HPDE6-E6E7 (cell line): Measurements from ENCODE around the gene AKAP1.

Experiments used
- DNase-seq: peaks from one replicate; pipeline ENCODE4 v3.0.0; 2011; ENCODE audit warnings: missing footprints; ENCODE audit errors: extremely low spot score

The AKAP1 gene

DNA sequence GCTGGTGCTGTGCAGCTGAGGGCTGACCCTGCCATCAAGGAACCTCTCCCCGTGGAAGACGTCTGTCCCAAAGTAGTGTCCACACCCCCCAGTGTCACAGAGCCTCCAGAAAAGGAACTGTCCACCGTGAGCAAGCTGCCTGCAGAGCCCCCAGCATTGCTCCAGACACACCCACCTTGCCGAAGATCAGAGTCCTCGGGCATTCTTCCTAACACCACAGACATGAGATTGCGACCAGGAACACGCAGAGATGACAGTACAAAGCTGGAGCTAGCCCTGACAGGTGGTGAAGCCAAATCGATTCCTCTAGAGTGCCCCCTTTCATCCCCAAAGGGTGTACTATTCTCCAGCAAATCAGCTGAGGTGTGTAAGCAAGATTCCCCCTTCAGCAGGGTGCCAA is 20.5 kb downstream of the AKAP1 start:
- DNase-seq = no peak

- no peak for DNase-seq
These were observed 21.2 kb downstream of the AKAP1 start for GRCh38 chr17:57106107-57106835.

DNA sequence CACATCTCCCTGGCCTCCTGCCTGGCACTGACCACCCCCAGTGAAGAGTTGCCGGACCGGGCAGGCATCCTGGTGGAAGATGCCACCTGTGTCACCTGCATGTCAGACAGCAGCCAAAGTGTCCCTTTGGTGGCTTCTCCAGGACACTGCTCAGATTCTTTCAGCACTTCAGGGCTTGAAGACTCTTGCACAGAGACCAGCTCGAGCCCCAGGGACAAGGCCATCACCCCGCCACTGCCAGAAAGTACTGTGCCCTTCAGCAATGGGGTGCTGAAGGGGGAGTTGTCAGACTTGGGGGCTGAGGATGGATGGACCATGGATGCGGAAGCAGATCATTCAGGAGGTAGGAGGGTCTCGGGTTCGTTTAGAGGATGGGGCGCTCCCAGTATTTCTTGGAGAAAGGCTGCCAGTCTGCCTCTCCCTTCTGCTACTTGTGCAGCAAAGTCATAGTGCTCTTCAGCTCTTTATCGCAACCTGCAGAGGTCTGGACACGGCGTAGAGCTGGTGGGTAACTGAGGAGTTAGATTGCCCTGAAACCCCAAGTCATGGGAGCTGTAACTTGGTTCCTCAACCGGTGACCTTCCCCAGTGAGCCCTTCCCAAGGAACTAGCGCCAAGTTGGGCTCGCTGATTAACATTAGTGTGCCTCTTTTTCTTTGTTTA is 21.9 kb downstream of the AKAP1 start:
- DNase-seq = no peak

DNA sequence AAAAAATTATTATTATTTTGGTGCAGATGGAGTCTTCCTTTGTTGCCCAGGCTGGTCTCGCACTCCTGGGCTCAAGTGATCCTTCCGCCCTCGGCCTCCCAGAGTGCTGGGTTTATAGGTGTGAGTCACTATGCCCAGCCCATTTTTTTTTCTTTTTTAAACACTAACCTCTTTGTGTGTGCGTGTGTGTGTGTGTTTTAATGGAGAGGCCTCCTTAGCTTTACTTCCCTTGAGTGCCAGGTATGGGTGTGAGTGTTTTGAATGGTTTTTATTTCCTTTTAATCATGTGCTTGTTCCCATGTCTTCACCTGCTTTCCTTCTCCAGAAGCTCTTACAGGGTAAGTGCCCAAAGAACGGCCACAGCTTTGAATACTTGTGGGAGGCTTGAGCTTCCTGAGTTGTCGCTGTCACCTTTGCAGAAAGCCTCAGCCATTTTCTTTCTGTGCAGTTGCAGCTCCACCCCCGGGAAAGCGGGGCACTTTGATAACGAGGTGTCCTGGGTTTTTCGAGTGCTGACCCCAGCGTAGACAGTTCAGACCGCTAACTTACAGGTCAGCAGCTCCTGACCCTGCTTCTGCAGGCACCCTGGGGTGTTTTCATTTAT is 22.6 kb downstream of the AKAP1 start:
- peak; percentile 19 for DNase-seq

- no peak for DNase-seq
These were observed 23.8 kb downstream of the AKAP1 start for GRCh38 chr17:57108671-57109392.

GRCh38 chr17:57109393-57110151 is 24.5 kb downstream of the AKAP1 start:
- DNase-seq = no peak

DNA sequence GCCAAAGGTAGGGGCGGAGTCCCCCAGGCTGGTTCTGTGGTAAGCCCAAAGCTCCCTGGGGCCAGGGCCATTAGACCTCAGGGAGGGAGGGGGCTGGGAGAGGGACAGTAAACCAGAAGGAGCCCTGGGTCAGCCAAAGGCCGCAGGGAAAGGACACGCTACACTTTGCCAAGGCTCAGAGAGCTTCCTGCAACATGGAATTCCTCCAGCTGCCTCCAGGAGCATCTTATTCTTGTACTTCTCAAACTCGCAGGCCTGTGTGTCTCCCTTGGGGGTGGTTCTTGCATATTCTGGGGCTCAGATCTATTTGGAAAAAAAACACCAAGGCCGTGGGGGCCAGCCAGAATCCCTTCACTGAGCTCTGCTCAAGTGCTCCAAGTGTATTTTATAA is 25.1 kb downstream of the AKAP1 start:
- DNase-seq = no peak

- no peak for DNase-seq
These were observed 25.7 kb downstream of the AKAP1 start for GRCh38 chr17:57110579-57111325.

- no peak for DNase-seq
These were observed 26.3 kb downstream of the AKAP1 start for GRCh38 chr17:57111386-57111785.

- DNase-seq = no peak
These were observed 28.0 kb downstream of the AKAP1 start for GRCh38 chr17:57113011-57113410.

GRCh38 chr17:57113656-57114055 is 28.6 kb downstream of the AKAP1 start:
- no peak for DNase-seq

- peak; percentile 47 for DNase-seq
These were observed 29.1 kb downstream of the AKAP1 start for GRCh38 chr17:57114085-57114673.

- no peak for DNase-seq
These were observed 30.3 kb downstream of the AKAP1 start for GRCh38 chr17:57115377-57115776.

GRCh38 chr17:57115916-57116315 is 30.9 kb downstream of the AKAP1 start:
- DNase-seq = no peak

GRCh38 chr17:57117798-57118197 is 32.8 kb downstream of the AKAP1 start:
- DNase-seq = no peak

GRCh38 chr17:57120814-57121213 is 35.8 kb downstream of the AKAP1 start:
- DNase-seq = no peak

DNA sequence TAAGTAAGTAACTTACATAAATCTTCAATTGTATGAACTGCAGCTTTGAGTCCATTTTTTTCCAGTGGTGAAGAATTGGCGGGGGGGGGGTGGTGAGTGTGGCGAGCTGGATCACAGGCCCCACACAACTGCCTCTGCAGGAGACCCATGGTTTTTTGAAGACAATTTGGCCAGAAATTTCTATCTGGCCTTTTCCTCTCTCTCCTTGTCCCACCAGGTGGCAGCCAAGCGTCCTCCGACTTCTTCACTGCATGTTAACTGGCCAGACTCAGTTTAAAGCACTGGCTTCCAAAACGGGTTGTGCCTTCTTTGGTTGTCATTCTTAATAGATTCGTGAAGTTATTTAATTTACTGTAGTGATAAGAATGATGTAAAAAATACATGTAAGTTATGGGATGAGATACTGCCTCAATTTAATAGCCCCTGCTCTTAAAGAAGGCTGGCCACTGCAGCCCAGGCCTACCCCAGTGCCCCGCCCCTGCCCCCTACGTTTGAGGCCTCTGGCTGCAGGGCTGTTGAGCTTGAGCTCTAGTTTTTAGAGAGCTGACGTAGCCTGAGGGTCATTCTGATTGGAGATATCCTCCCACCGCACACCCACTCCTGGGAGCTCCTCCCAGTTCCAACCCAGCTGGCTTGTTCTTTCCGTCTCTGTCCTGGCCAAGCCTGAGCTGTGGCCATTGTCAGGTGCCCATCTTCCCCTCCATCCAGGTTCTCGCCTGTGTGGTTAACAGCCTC is 36.4 kb downstream of the AKAP1 start:
- peak; percentile 26 for DNase-seq

DNA sequence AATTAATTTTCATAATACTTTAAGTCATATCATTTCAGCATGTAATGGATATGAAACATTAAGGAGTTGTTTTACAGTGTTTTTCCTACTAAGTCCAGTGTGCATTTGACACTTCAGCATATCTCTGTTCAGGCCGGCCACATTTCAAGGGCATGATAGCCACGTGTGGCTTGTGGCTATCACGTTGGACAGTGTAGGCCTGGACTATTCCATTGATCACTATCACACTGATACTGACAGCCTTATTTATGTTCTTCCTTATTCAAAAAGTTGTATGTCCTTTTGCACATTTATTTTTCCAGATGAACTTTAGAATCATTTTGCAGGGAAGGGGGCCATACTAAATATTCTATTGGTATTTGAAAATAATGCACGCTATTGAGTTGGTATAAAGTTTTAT is 39.0 kb downstream of the AKAP1 start:
- no peak for DNase-seq

GRCh38 chr17:57125406-57125805 is 40.4 kb downstream of the AKAP1 start:
- no peak for DNase-seq

DNA sequence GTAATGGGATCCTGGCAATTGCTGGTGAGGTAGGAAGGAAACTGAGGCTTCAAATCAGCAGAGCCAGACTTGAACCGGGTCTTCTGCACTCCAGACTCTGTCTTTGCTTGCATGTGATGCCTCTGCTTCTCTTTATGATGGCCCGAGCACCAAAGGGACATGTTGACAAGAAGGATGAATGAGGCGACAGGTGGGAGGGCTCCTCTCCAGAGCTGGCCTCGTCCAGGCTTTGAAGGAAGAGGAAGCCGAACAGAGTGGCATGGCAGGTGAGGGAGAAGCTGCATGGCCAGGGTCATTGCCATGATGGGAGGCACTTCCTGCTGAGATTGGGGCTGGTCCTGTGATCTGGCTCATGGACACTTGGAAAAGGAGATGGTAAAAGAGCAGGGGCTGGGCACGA is 40.8 kb downstream of the AKAP1 start:
- no peak for DNase-seq
